Body of pancreas (tissue), 4 donors: Measurements from ENCODE around the gene PRKACA. TPM values are rescaled to one million over a fixed set of nuclear protein-coding genes. Genes with fewer than 3 reads are reported as not detected.

Experiments
- ATAC-seq: fragments of 150-250 bp; one replicate; pipeline ENCODE4 v1.9.1; 2016
- DNase-seq, 4 donors: peaks; one replicate each; pipeline ENCODE4 v3.0.0-alpha.2; 2019
- H3K27ac ChIP-seq, 4 donors: fragments of 200-600 bp; sonication (generic); 1 replicate in 3 of 4; 2 replicates in 1 of 4; pipeline versions ENCODE4 v1.5.1 to v1.6.1; 2016 to 2019; ENCODE audit warnings: mild to moderate bottlenecking in 1 of 4, mixed read lengths in 1 of 4, moderate library complexity in 1 of 4
- H3K27me3 ChIP-seq, 2 donors: fragments of 200-600 bp; sonication (generic); one replicate each; pipeline ENCODE4 v1.6.0; 2016; ENCODE audit warnings: mild to moderate bottlenecking in 1 of 2
- H3K36me3 ChIP-seq, 2 donors: fragments of 200-600 bp; sonication (generic); replicated peaks in 1 of 2; 2 replicates each; pipeline ENCODE4 v1.5.1; 2016; ENCODE audit warnings: low read depth in 2 of 2; ENCODE audit not compliant: insufficient read depth in 1 of 2
- H3K4me1 ChIP-seq: fragments of 200-600 bp; sonication (generic); one replicate; pipeline ENCODE4 v1.6.0; 2016
- H3K4me3 ChIP-seq, 2 donors: fragments of 200-600 bp; sonication (generic); 1 replicate in 1 of 2; 2 replicates in 1 of 2; pipeline ENCODE4 v1.5.1; 2016 to 2019
- H3K9me3 ChIP-seq, 3 donors: fragments of 200-600 bp; sonication (generic); 1 replicate in 2 of 3; 2 replicates in 1 of 3; pipeline ENCODE4 v1.5.1; 2016
- CTCF ChIP-seq, 7 experiments: fragments of 450-650 bp in 4 of 7; fragments of 200-600 bp in 3 of 7; sonication (generic) in 3 of 7; IDR thresholded peaks; one replicate each; pipeline ENCODE4 v1.5.1; 2016 to 2019; ENCODE audit warnings: antibody characterized with exemption in 7 of 7
- POLR2A ChIP-seq, 3 donors: fragments of 450-650 bp; IDR thresholded peaks; one replicate each; pipeline ENCODE4 v1.6.1; 2016; ENCODE audit warnings: antibody characterized with exemption in 3 of 3, mild to moderate bottlenecking in 2 of 3
- WGBS, 2 donors: methylation state at CpG; one replicate each; pipeline ENCODE4 v1.1.5; 2017; 5-methylcytosine and 5-hydroxymethylcytosine counted together
- intact Hi-C: fragments of 100-400 bp; cut with DNase I; formaldehyde crosslinking; loops from one replicate; pipeline ENCODE4 v1.15.1; 2023
- total RNA-seq, 2 donors: library from RNA; depleted of rRNA; stranded (reverse); fragments of >200 nt; gene quantifications; one replicate each; pipeline ENCODE4 v1.1.0, GENCODE V29; 2016

The PRKACA gene
- total RNA-seq, 2 donors from 2014 or later = 15.5 to 22.6 TPM

- WGBS, 2 donors = 86% methylated on average over 9 of the region's 16 CpGs; no CpG with 5 or more reads in 1 of the 2 donors
- no peak for DNase-seq
- H3K4me3 ChIP-seq = no peak overlapping the region
- peaks cover 2 to 6% of the 10 kb centered on the region in 2 donors for H3K36me3 ChIP-seq
- intact Hi-C loops = no loop called here
- H3K4me1 ChIP-seq = no peaks in the 10 kb centered on the region
- TF ChIP-seq POLR2A (IDR thresholded peaks at IDR 0.05) = no peak
- no peak for TF ChIP-seq CTCF (IDR thresholded peaks at IDR 0.05)
- no peak for ATAC-seq
- no peaks in the 10 kb centered on the region for H3K9me3 ChIP-seq
- H3K27me3 ChIP-seq = no peaks in the 10 kb centered on the region
- H3K27ac ChIP-seq = no peak overlapping the region
These were observed 10.7 kb downstream of the PRKACA start for GRCh38 chr19:14106840-14107239.

DNA sequence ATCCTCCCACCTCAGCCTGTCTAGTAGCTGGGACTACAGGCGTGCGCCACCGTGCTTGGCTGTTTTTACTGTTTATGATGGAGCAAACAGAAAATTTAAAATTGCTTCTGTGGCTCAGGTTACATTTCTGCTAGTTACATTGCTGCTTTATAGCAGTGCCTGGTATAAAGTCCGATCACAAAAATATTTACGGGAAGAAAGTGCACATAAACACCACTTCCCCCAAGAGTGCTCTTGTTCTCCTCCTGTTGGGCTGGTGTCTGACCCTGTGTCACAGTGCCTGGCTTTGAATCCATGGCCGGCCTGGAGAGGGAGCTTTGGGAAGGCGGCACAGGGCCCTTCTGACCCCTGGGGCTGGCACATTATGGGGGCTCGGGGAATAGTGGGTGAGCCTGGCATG is 11.9 kb downstream of the PRKACA start:
- DNase-seq (no peak), ATAC-seq (no peak)
- no peak for TF ChIP-seq CTCF (IDR thresholded peaks at IDR 0.05)
- TF ChIP-seq POLR2A (IDR thresholded peaks at IDR 0.05) = no peak
- no peaks in the 10 kb centered on the region for H3K9me3 ChIP-seq
- no peak overlapping the region for H3K27ac ChIP-seq
- intact Hi-C loops = no loop called here
- H3K36me3 ChIP-seq = peaks cover 2 to 6% of the 10 kb centered on the region in 2 donors
- no peaks in the 10 kb centered on the region for H3K27me3 ChIP-seq
- H3K4me3 ChIP-seq = no peak overlapping the region
- 91 to 95% methylated on average over 6 to 8 of the region's 8 CpGs for WGBS, 2 donors
- no peaks in the 10 kb centered on the region for H3K4me1 ChIP-seq

DNA sequence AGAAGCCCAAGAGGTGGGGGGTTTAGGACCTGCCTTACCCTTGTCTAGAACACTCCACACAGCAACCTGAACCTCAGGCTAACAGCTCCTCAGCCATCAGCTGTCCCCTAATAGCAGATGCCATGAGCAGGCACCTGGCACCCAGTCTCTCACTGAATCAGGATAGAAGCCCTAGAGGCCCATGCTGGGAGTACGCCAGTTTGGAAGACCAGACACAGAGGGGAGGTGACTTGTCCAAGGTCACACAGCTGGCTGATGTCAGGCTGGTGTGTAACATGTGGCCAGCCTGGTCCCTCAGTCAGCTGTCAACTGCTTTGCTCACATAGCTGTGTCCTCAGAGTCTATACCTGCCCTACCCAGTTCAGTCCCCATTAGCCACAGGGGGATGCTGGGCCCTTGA is 14.3 kb downstream of the PRKACA start:
- Histone ChIP-seq H3K4me1 (no peaks in the 10 kb centered on the region), H3K9me3 (no peaks in the 10 kb centered on the region), H3K27me3 (no peaks in the 10 kb centered on the region), H3K36me3 (peaks cover 2 to 6% of the 10 kb centered on the region in 2 donors), H3K27ac (no peak overlapping the region), H3K4me3 (no peak overlapping the region)
- intact Hi-C loops = no loop called here
- 93% methylated on average over 1 of the region's 1 CpG; no CpG with 5 or more reads in 1 of the 2 donors for WGBS, 2 donors
- no peak for TF ChIP-seq POLR2A (IDR thresholded peaks at IDR 0.05)
- no peak for TF ChIP-seq CTCF (IDR thresholded peaks at IDR 0.05)
- no peak for DNase-seq
- no peak for ATAC-seq

GRCh38 chr19:14102756-14103155 is 14.8 kb downstream of the PRKACA start:
- H3K36me3 ChIP-seq = peaks cover 2 to 6% of the 10 kb centered on the region in 2 donors
- H3K4me1 ChIP-seq = no peaks in the 10 kb centered on the region
- H3K4me3 ChIP-seq = no peak overlapping the region
- intact Hi-C loops = no loop called here
- TF ChIP-seq CTCF (IDR thresholded peaks at IDR 0.05) (no peak), POLR2A (IDR thresholded peaks at IDR 0.05) (no peak)
- no peaks in the 10 kb centered on the region for H3K9me3 ChIP-seq
- no peaks in the 10 kb centered on the region for H3K27me3 ChIP-seq
- ATAC-seq = no peak
- DNase-seq = no peak
- 86 to 96% methylated on average over 9 to 10 of the region's 10 CpGs for WGBS, 2 donors
- H3K27ac ChIP-seq = no peak overlapping the region

GRCh38 chr19:14102102-14102696 is 15.4 kb downstream of the PRKACA start:
- TF ChIP-seq CTCF (IDR thresholded peaks at IDR 0.05) (no peak), POLR2A (IDR thresholded peaks at IDR 0.05) (no peak)
- peaks cover 3 to 6% of the 10 kb centered on the region in 2 donors for H3K36me3 ChIP-seq

More at GRCh38 chr19:14102102-14102696, 15.4 kb downstream of the PRKACA start:
- intact Hi-C loops = no loop called here
- H3K27ac ChIP-seq = no peak overlapping the region
- no peaks in the 10 kb centered on the region for H3K4me1 ChIP-seq
- DNase-seq (no peak), ATAC-seq (no peak)
- no peaks in the 10 kb centered on the region for H3K27me3 ChIP-seq
- WGBS, 2 donors = 74% methylated on average over 9 to 11 of the region's 11 CpGs
- H3K9me3 ChIP-seq = no peaks in the 10 kb centered on the region
- H3K4me3 ChIP-seq = no peak overlapping the region
